ENCODE measurements around the gene TRRAP. TPM values are rescaled to one million over a fixed set of nuclear protein-coding genes. Genes with fewer than 3 reads are reported as not detected.

TRRAP gene
- total RNA-seq, 4 donors from 2014 or later = 27.2 to 35.8 (median 30.1) TPM

GRCh38 chr7:98910427-98910826 lies 32.1 kb downstream of the TRRAP start:
- ATAC-seq (ENCODE audit: low FRiP score) = no peak
- no peak for TF ChIP-seq CTCF (IDR thresholded peaks at IDR 0.05)
- DNase-seq (ENCODE audit: low spot score) = no peak

DNA sequence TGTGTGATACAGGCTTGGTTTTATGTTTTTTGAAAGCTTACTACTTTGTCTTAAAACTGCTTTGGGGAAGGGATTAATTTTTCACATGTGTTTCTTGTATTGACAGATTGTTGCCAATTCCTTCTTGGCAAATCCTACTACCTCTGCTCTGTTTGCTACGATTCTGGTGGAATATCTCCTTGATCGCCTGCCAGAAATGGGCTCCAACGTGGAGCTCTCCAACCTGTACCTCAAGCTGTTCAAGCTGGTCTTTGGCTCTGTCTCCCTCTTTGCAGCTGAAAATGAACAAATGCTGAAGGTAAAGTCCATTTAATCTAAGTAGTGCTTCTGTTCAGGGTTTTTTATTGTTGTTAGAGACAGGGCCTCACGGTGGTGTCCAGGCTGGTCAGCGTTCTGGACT lies 33.6 kb downstream of the TRRAP start:
- ATAC-seq (ENCODE audit: low FRiP score) (no peak), DNase-seq (ENCODE audit: low spot score) (no peak)
- TF ChIP-seq CTCF (IDR thresholded peaks at IDR 0.05) = no peak

DNA sequence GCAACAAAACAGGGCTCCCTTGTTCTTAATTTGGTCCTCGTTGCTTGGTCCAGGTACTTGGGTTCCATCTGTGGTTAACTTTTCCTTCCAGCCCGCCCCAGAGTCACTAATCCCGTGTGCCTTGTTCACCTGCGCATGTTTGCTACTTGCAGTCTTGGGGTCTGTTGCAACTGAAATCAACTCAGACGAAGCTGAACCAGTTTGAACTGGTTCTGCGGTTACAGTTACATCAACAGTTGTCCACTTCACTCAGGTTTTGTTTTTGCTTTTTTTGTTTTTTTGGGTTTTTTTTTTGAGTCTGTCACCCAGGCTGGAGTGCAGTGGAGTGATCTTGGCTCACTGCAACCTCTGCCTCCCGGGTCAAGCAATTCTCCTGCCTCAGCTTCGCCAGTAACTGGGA lies 34.7 kb downstream of the TRRAP start:
- ATAC-seq (ENCODE audit: low FRiP score) = no peak
- DNase-seq (ENCODE audit: low spot score) = no peak
- no peak for TF ChIP-seq CTCF (IDR thresholded peaks at IDR 0.05)

DNA sequence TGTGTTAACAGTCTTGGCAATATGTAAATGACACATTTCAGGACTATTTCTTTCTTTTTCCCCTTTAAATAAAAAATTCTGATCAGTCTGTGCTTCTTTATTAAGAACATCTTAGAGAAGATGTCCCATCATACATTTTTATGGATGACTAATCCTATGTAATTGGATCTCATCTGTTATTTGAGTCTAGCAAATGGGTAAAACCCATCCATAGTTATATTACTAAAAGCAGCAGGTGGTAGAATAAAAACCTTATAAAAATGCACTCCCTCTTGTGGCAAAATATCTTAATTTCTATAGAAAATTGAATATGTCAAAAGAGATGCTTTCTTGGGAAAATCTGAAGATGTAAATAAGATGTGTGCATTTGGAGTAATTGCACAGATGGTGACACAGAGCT lies 35.3 kb downstream of the TRRAP start:
- DNase-seq (ENCODE audit: low spot score) (no peak), ATAC-seq (ENCODE audit: low FRiP score) (no peak)
- no peak for TF ChIP-seq CTCF (IDR thresholded peaks at IDR 0.05)

DNA sequence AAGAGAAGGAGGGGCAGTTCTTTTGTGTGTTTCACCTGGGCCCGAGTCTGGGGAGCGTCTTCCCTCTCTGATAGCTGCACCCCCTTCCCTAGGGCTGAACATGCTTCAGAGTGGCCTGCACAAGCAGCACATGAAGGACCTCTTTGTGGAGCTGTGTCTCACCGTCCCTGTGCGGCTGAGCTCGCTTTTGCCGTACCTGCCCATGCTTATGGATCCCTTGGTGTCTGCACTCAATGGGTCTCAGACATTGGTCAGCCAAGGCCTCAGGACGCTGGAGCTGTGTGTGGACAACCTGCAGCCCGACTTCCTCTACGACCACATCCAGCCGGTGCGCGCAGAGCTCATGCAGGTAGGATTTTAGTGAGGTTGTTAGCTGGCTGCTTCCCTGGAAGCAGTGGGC lies 39.0 kb downstream of the TRRAP start:
- ATAC-seq (ENCODE audit: low FRiP score) (no peak), DNase-seq (ENCODE audit: low spot score) (no peak)
- TF ChIP-seq CTCF (IDR thresholded peaks at IDR 0.05) = no peak

GRCh38 chr7:98921608-98922372 lies 43.5 kb downstream of the TRRAP start:
- no peak for ATAC-seq (ENCODE audit: low FRiP score)
- no peak for TF ChIP-seq CTCF (IDR thresholded peaks at IDR 0.05)
- DNase-seq (ENCODE audit: low spot score) = no peak

All from omental fat pad (tissue), 4 donors.